Caki2 (cell line): Measurements from ENCODE around the gene ZNF705A. TPM values are rescaled to one million over a fixed set of nuclear protein-coding genes. Genes with fewer than 3 reads are reported as not detected.
"Not testable (repeated sequence)": the region's sequence is repeated elsewhere in the genome, so short reads cannot be mapped to it uniquely, and the experiment has no call there.

Source experiments
- DNase-seq: peaks from one replicate; pipeline ENCODE4 v3.0.0-alpha.2; 2015; ENCODE audit warnings: low read depth
- in situ Hi-C: cut with HindIII; loops from 2 replicates; pipeline ENCODE4 v1.10.0; 2016; ENCODE audit warnings: low sequenced_read_pairs, low pct_unique_long_range_greater_than_20kb, mixed read lengths
- total RNA-seq: library from RNA; depleted of rRNA; stranded (reverse); fragments of >200 nt; shearing (Covaris generic); gene quantifications from 2 replicates; pipeline ENCODE4 v1.2.3, GENCODE V29; 2014; ENCODE audit warnings: low replicate concordance

Gene ZNF705A
- total RNA-seq, 1 experiment from 2014 or later: not detected

DNA sequence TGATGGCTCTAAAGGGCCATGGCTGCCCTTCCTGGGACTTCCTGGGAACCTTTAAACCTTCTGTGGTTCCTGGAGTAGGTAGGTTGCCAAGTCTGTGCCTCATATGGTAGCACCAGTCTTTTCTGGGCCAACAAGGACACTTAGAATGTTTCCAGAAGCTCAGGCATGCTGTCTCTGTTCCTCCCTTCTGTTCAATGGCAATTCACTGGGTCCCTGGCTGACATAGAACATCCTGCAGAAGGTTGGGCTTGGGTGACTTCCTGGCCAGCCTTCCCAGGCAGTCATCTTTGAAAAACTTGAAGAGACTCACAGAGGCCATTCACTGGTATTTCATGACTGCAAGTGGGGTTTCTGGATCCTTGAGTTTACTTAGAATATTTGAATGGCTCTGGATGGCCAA lies 24.5 kb downstream of the ZNF705A start:
- in situ Hi-C loops, DNase-seq: not testable (repeated sequence)

DNA sequence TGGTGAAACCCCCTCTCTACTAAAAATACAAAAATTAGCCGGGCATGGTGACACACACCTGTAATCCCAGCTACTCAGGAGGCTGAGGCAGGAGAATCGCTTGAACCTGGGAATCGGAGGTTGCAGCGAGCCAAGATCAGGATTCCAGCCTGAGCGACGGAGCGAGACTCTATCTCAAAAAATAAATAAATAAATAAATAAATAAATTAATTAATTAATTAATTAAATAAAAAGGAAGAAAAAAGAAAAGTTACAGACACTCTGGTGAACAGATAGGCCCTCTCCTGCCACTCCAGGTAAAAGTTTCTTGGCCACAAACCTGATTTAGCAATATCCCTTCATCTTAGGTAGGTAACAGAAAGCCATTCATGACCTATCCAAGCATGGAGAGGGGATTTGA lies 26.1 kb downstream of the ZNF705A start:
- DNase-seq, in situ Hi-C loops: not testable (repeated sequence)

DNA sequence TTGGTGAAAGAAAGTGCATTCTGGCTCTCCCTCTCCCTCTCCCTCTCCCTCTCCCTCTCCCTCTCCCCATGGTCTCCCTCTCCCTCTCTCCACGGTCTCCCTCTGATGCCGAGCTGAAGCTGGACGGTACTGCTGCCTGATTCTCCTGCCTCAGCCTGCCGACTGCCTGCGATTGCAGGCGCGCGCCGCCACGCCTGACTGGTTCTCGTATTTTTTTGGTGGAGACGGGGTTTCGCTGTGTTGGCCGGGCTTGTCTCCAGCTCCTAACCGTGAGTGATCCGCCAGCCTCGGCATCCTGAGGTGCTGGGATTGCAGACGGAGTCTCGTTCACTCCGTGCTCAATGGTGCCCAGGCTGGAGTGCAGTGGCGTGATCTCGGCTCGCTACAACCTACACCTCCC lies 26.5 kb downstream of the ZNF705A start:
- in situ Hi-C loops: not testable (repeated sequence)

DNA sequence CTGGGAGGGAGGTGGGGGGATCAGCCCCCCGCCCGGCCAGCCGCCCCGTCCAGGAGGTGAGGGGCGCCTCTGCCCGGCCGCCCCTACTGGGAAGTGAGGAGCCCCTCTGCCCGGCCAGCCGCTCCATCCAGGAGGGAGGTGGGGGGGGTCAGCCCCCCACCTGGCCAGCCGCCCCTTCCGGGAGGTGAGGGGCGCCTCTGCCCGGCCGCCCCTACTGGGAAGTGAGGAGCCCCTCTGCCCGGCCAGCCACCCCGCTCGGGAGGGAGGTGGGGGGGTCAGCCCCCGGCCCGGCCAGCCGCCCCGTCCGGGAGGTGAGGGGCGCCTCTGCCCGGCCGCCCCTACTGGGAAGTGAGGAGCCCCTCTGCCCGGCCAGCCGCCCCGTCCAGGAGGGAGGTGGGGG lies 27.4 kb downstream of the ZNF705A start:
- DNase-seq, in situ Hi-C loops: not testable (repeated sequence)

More for the DNA sequence above, 26.5 kb downstream of the ZNF705A start:
- not testable (repeated sequence) for DNase-seq

DNA sequence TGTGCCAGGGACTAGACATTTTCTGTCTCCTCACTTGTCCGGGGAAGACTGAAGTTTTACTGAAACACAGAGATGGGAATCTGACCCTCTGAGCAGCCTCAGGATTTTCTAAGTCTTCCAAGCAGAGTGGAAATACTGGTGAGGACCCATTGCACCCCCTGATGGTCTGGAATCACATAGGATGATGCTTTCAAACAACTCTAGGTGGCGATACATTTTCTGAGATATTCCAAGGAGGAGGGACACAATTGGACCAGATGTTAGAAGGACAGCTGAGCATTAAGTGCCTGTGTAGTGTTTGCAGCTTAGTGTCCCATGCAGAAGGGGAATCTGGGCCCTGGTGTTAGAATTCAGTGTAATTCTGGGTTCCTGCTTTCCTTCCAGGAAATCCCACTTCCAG lies 31.3 kb downstream of the ZNF705A start:
- DNase-seq, in situ Hi-C loops: not testable (repeated sequence)

DNA sequence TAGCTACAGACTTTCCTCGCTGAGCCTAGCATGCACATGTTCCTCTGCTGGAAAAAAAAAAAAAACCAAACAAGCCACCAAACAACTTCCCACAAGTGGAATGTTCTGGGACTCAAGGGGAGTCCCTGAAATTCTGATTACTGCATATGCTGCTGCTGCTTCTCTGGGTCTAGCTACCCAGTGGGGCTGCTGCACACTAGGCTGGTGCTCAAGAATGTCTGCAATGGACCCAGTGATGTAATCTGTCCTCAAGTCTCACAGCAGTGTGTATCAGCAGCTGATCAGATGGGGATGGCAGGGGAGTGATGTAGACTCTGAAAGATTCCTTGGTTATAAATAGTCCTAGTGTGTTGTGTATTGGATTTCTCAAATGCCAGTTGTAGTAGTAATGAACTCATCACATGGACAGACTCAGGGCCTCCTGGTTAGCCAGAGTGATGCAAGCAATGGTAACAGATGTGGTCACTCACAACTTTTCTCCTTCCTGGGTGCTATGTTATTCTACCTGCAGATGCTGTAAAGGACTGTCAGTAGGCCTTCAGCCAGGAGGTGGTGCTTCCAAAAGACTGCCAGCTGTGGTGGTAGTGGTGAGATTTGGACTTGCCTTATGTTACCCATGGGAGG lies 41.0 kb downstream of the ZNF705A start:
- in situ Hi-C loops, DNase-seq: not testable (repeated sequence)

DNA sequence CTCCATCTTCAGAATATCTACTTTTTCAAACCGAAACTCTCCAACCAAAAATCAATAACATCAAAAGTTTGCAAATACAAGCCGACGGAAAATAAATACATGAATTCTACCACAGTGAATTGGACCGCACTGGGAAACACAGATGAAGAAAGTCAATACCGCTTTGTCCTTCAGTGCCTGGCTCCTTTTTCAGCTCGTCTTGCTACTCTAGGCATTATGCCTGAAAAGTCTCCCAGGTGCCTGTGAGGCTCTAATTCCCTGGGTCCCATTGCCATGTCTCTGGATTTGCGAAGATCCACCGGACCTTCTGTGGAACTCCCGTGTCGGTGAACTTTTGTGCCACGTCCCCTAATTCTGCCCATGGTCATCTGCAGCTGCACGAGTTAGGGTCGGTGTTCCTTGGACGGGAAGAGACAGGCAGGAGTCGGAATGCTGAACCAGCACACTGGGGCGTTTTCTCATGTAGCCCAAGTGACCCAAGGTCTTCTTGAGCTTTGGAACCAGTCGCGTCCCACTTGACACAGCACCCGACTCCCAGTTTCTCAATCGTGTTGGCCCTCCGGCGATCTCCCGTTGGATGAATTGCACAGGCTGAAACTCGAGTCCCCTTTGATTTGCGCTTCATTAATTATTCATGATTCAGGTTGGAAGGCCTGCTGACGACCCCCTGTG lies 62.0 kb downstream of the ZNF705A start:
- DNase-seq, in situ Hi-C loops: not testable (repeated sequence)

DNA sequence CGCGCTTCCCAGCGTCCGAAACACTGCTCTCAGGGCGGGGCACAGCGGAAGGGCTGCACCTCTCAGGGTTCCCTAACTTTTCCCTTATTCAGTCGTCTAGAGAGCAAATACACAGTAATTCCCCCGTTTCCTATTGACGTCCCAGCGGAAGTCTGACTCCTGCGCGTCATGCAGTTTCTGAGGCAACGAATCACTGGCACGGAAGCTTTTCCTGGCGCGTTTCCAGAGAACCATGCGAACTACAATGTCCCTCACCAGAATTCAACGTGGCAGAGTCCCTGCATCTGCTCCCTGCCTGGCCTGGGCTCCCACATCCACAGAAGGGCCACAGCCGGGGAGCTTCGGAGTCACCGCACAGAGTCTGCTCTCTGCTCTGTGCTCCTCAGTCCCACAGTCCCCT lies 64.6 kb downstream of the ZNF705A start:
- in situ Hi-C loops, DNase-seq: not testable (repeated sequence)

DNA sequence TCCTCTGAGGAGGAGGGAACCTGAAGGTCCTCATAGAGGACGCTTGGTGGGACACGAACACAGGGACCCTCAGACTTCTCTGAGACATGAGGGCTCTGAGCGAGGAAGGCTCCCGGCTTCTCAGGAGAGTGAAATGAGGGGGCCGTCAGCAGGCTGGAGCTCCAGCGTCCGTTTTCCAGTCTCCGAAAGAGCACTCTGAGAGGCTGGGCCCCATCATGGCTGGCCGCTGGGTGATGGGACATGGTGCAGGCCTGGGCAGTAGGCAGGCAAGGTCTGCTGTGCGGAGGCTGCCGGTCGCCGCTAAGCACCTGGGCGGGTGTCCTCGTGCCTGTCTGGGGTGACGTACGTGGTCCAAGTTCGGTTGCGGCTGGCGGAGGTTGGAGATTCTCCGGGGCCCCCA lies 65.0 kb downstream of the ZNF705A start:
- in situ Hi-C loops, DNase-seq: not testable (repeated sequence)

DNA sequence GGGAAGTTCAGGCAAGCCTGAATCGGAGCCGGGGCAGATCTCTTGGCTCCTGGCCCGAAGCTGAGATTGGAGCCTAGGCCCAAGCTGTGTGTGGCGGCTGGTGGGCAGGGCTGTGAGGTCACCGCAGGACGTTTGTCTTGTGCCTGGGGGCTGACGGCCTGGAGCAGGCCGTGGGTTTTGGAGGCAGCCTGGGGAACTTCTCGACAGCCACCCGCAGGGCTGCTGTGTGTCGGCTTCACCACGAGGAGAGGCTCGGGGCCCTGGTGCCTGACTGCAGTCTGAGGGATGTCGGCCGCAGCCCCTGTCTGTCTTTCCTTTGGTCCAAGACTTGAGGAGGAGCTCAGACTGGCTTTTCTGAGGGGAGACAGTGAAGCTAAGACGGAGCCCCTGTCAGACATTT lies 65.5 kb downstream of the ZNF705A start:
- in situ Hi-C loops, DNase-seq: not testable (repeated sequence)

DNA sequence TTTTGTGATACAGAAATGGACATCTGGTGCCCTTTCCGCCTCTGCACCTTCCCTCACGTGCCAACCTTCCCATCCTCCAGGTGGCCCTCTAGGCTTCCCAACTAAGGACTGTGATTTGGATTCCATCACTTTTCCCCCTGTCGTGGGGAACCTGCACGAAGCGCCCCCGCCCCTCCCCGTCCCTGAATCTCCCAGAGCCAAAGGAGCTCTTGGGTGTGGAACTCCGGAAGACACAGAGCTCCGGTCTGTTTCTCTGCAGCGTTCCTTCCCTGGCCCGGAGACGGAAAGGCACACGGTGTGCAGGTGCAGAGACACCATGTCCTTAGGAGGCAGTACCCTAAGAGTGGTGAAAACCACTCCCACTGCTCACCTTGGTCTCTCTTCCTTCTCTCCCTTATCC lies 66.8 kb downstream of the ZNF705A start:
- DNase-seq, in situ Hi-C loops: not testable (repeated sequence)

DNA sequence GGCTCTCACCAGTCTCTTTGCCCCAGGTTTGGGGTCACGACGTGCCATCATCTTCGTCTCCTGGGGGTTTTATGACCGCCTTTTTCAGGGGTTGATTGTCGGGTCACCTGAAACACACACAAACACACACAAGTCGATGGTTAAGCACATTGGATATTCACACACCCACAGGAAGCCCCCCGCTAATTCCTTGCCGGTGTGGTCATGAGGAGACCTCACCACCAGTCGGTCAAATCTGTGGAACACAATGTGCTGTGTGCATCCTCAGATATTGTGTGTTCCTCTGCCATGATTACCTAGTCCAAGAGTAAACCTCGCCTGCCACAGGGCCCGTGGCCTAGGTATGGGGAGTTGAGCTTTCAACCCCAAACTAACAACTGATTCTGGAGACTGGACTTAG lies 68.0 kb downstream of the ZNF705A start:
- DNase-seq, in situ Hi-C loops: not testable (repeated sequence)

DNA sequence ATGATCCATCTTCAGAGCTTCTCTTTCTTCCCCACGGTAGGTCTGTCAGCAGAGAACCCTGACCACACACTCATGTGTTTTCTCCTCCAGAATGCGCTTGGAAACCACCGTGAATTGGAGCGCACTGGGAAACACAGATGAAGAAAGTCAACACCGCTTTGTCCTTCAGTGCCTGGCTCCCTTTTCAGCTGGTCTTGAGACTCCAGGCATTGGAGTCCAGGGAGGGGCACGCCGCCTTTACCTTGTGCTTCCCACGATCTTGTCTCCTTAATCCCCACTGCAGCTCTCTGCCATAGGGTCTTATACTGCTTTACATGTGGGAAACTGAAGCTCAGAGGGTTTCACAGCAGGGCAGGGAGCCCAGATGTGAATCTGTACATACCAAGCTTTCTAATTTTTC lies 69.5 kb downstream of the ZNF705A start:
- in situ Hi-C loops: no loop called here
- no peak for DNase-seq

DNA sequence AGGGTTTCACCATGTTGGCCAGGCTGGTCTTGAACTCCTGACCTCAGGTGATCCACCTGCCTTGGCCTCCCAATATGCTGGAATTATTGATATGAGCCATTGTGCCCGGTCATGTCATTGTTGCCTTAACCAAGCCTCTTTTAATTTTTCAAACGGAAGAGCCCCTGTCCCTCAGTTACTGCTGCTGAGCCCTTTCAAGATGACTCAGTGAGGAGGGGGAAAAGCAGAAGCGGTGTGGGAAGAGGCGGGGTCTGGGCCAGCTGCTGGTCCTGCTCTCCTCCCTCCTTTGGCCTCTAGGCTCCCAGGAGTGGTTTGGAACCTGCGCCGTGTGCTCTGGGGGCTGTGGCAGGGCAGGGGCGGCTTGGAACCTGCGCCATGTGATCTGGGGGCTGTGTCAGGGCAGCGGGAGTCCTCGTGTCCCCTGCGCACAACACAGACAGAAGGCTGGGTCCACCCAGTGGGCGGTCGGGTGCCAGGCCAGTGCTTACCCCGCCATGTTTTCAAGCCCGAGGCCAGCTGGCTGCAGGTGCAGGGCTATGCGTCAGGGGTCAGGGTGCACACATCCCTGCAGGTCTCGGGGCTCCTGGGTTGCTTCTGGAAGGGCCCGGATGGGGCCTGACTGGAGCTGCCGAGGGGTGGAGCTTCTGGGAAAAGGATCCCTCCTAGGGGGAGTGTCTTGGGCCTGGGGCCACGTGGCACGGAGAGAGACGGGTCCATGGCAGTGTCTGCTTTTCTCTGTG lies 70.3 kb downstream of the ZNF705A start, which contains the start of gene FAM90A1:
Gene FAM90A1 (minus strand): TSS at position 627 of the 740 bp plus-strand sequence. CDS start 2,786 bp downstream, outside the sequence.
- in situ Hi-C loops: not testable (repeated sequence)

DNA sequence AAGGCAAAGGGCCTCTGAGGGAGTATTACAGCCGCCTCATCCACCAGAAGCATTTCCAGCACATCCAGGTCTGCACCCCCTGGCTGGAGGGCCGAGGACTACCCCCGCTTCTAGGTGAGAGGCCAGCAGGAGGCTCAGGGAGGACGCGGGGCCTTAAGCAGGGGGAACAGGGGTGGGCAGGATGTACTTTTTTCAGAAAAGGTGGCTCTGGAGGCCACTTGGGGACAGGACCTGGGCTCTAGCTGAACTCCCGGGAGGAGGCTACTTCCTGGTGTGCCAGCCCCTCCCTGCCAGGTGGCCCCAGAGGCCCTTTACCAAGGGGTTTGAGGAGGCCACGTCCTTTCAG lies 70.9 kb downstream of the ZNF705A start:
- in situ Hi-C loops, DNase-seq: not testable (repeated sequence)

More for the DNA sequence above, 70.3 kb downstream of the ZNF705A start, which contains the start of gene FAM90A1:
- peak; percentile 68 for DNase-seq

DNA sequence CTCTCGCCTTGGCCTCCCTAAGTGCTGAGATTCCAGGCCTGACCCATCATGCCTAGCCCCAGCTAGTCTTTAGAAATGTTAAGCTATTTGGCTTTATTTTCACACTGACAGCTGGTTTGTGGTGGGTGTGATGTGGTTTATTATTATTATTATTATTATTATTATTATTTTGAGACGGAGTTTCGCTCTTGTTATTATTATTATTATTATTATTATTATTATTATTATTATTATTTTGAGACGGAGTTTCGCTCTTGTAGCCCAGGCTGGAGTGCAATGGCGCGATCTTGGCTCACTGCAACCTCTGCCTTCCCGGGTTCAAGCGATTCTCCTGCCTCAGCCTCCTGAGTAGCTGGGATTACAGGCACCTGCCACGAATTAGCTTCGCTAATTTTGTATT lies 71.8 kb downstream of the ZNF705A start:
- in situ Hi-C loops, DNase-seq: not testable (repeated sequence)

DNA sequence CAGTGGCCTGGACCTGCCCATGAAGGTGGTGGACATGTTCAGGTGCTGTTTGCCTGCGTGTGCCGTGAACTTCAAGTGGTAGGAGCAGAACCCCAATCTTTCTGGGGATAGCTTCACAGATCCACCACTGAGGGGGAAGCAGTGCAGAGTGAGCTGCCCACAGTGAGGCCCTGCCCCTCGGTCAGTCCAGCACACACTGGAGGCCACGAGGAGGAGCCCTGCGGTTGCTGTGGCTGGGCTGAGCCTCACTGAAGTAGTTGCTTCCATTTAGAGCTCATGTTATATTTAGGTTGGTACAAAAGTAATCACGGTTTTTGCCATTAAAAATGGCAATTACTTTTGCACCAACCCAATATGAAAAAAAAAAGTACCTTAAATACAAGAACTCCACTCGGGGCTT lies 72.7 kb downstream of the ZNF705A start:
- in situ Hi-C loops, DNase-seq: not testable (repeated sequence)
